ENCODE measurements around the gene ISCA2.

ISCA2 gene

GRCh38 chr14:74462993-74463392 lies 30.6 kb upstream of the ISCA2 start:
- no peak for TF ChIP-seq CTCF (IDR thresholded peaks at IDR 0.05; ENCODE audit: low read depth, low read length)
- DNase-seq (ENCODE audit: extremely low read depth, low read depth): no peak

- DNase-seq (ENCODE audit: extremely low read depth, low read depth): no peak
- no peak for TF ChIP-seq CTCF (IDR thresholded peaks at IDR 0.05; ENCODE audit: low read depth, low read length)
These were observed 29.9 kb upstream of the ISCA2 start for GRCh38 chr14:74463697-74464096.

- DNase-seq (ENCODE audit: extremely low read depth, low read depth): no peak
These were observed 28.8 kb upstream of the ISCA2 start for GRCh38 chr14:74464785-74465184.

GRCh38 chr14:74465335-74465734 lies 28.2 kb upstream of the ISCA2 start:
- no peak for DNase-seq (ENCODE audit: extremely low read depth, low read depth)
- no peak for TF ChIP-seq CTCF (IDR thresholded peaks at IDR 0.05; ENCODE audit: low read depth, low read length)

More at GRCh38 chr14:74464785-74465184, 28.8 kb upstream of the ISCA2 start:
- no peak for TF ChIP-seq CTCF (IDR thresholded peaks at IDR 0.05; ENCODE audit: low read depth, low read length)

- no peak for DNase-seq (ENCODE audit: extremely low read depth, low read depth)
These were observed 25.1 kb upstream of the ISCA2 start for GRCh38 chr14:74468513-74468912.

GRCh38 chr14:74469548-74470518 lies 23.7 kb upstream of the ISCA2 start:
- no peak for TF ChIP-seq CTCF (IDR thresholded peaks at IDR 0.05; ENCODE audit: low read depth, low read length)
- no peak for DNase-seq (ENCODE audit: extremely low read depth, low read depth)

More at GRCh38 chr14:74468513-74468912, 25.1 kb upstream of the ISCA2 start:
- TF ChIP-seq CTCF (IDR thresholded peaks at IDR 0.05; ENCODE audit: low read depth, low read length): no peak

- no peak for TF ChIP-seq CTCF (IDR thresholded peaks at IDR 0.05; ENCODE audit: low read depth, low read length)
These were observed 21.0 kb upstream of the ISCA2 start for GRCh38 chr14:74472601-74473000.

More at GRCh38 chr14:74472601-74473000, 21.0 kb upstream of the ISCA2 start:
- DNase-seq (ENCODE audit: extremely low read depth, low read depth): no peak
